HG02642 (cell line): ENCODE results near the gene COLEC12.

Source experiments
- ATAC-seq: cut with Tn5 transposase; IDR thresholded peaks from one replicate; pipeline ENCODE4 v1.9.1; 2021; ENCODE audit warnings: mild to moderate bottlenecking; ENCODE audit not compliant: unreplicated experiment, poor library complexity

Gene COLEC12

GRCh38 chr18:393574-393957 lies 106.9 kb downstream of the COLEC12 start:
- no peak for ATAC-seq

GRCh38 chr18:392928-393573 lies 107.5 kb downstream of the COLEC12 start:
- ATAC-seq = no peak

- ATAC-seq = no peak
These were observed 109.6 kb downstream of the COLEC12 start for GRCh38 chr18:390741-391478.

- no peak for ATAC-seq
These were observed 110.7 kb downstream of the COLEC12 start for GRCh38 chr18:389658-390357.

GRCh38 chr18:388200-388599 lies 112.3 kb downstream of the COLEC12 start:
- ATAC-seq = no peak

- no peak for ATAC-seq
These were observed 113.5 kb downstream of the COLEC12 start for GRCh38 chr18:386994-387393.

GRCh38 chr18:384897-385296 lies 115.6 kb downstream of the COLEC12 start:
- no peak for ATAC-seq

GRCh38 chr18:383135-383534 lies 117.4 kb downstream of the COLEC12 start:
- ATAC-seq = no peak

GRCh38 chr18:382423-382984 lies 118.0 kb downstream of the COLEC12 start:
- ATAC-seq = no peak

GRCh38 chr18:379681-380330 lies 120.7 kb downstream of the COLEC12 start:
- no peak for ATAC-seq

GRCh38 chr18:378079-378478 lies 122.4 kb downstream of the COLEC12 start:
- ATAC-seq = no peak

- no peak for ATAC-seq
These were observed 123.4 kb downstream of the COLEC12 start for GRCh38 chr18:377088-377487.

GRCh38 chr18:376311-376710 lies 124.2 kb downstream of the COLEC12 start:
- no peak for ATAC-seq

- ATAC-seq = peak; percentile 53
These were observed 125.8 kb downstream of the COLEC12 start for GRCh38 chr18:374721-375168.

GRCh38 chr18:373780-374179 lies 126.7 kb downstream of the COLEC12 start:
- no peak for ATAC-seq

- ATAC-seq = no peak
These were observed 128.9 kb downstream of the COLEC12 start for GRCh38 chr18:371609-371982.

- ATAC-seq = no peak
These were observed 129.5 kb downstream of the COLEC12 start for GRCh38 chr18:370751-371608.

GRCh38 chr18:369224-370015 lies 131.1 kb downstream of the COLEC12 start:
- no peak for ATAC-seq
